Trophoblast cell (in vitro differentiated cells and primary cell): ENCODE results near the gene TNFRSF25.

Experiments
- DNase-seq, 2 donors: peaks; one replicate each; pipeline ENCODE4 v3.0.0-alpha.2; 2016
- H2AFZ ChIP-seq: 2 replicates; pipeline ENCODE4 v1.6.1; 2013; ENCODE audit warnings: low read length, moderate library complexity, mild to moderate bottlenecking; ENCODE audit not compliant: insufficient read depth, poor library complexity
- H2AK5ac ChIP-seq: 2 replicates; pipeline ENCODE4 v1.6.1; 2013; ENCODE audit warnings: mild to moderate bottlenecking, low read length
- H2BK120ac ChIP-seq: 2 replicates; pipeline ENCODE4 v1.6.1; 2013; ENCODE audit warnings: low read length, mild to moderate bottlenecking, moderate library complexity; ENCODE audit not compliant: insufficient read depth, poor library complexity
- H2BK12ac ChIP-seq: 2 replicates; pipeline ENCODE4 v1.6.1; 2013; ENCODE audit warnings: mild to moderate bottlenecking, low read length, moderate library complexity
- H2BK5ac ChIP-seq: 2 replicates; pipeline ENCODE4 v1.6.1; 2013; ENCODE audit warnings: low read length, low read depth, moderate library complexity, mild to moderate bottlenecking; ENCODE audit not compliant: poor library complexity
- H3K14ac ChIP-seq: 2 replicates; pipeline ENCODE4 v1.6.1; 2013; ENCODE audit warnings: mild to moderate bottlenecking, low read length
- H3K18ac ChIP-seq: 2 replicates; pipeline ENCODE4 v1.6.1; 2013; ENCODE audit warnings: mild to moderate bottlenecking, low read length
- H3K23ac ChIP-seq: 2 replicates; pipeline ENCODE4 v1.6.1; 2013; ENCODE audit warnings: low read length
- H3K27ac ChIP-seq: 2 replicates; pipeline ENCODE4 v1.5.1; 2013; ENCODE audit warnings: low read depth, mild to moderate bottlenecking, inconsistent platforms, low read length, moderate library complexity
- H3K27me3 ChIP-seq: 2 replicates; pipeline ENCODE4 v1.6.1; 2013; ENCODE audit warnings: inconsistent platforms, mild to moderate bottlenecking, low read length, moderate library complexity; ENCODE audit not compliant: insufficient read depth
- H3K36me3 ChIP-seq, 2 experiments: 1 replicate in 1 of 2; 2 replicates in 1 of 2; pipeline ENCODE4 v1.6.1; 2013; ENCODE audit warnings: low read length in 2 of 2, mild to moderate bottlenecking in 2 of 2, moderate library complexity in 1 of 2; ENCODE audit not compliant: insufficient read depth in 2 of 2, control insufficient read depth in 1 of 2
- H3K4ac ChIP-seq: 2 replicates; pipeline ENCODE4 v1.6.1; 2013; ENCODE audit warnings: low read depth, mild to moderate bottlenecking, low read length, moderate library complexity
- H3K4me1 ChIP-seq, 2 experiments: 1 replicate in 1 of 2; 2 replicates in 1 of 2; pipeline ENCODE4 v1.6.1; 2013; ENCODE audit warnings: low read length in 2 of 2, mild to moderate bottlenecking in 2 of 2, moderate library complexity in 1 of 2; ENCODE audit not compliant: insufficient read depth in 2 of 2, control insufficient read depth in 1 of 2
- H3K4me2 ChIP-seq: 2 replicates; pipeline ENCODE4 v1.6.1; 2013; ENCODE audit warnings: inconsistent platforms, mild to moderate bottlenecking, low read length, moderate library complexity
- H3K4me3 ChIP-seq: 2 replicates; pipeline ENCODE4 v1.5.1; 2013; ENCODE audit warnings: mild to moderate bottlenecking, low read depth, low read length, inconsistent platforms
- H3K79me1 ChIP-seq: one replicate; pipeline ENCODE4 v1.6.1; 2013; ENCODE audit warnings: low read length
- H3K79me2 ChIP-seq: 2 replicates; pipeline ENCODE4 v1.6.1; 2013; ENCODE audit warnings: low read length, mild to moderate bottlenecking; ENCODE audit not compliant: control insufficient read depth, insufficient read depth, poor library complexity
- H3K9ac ChIP-seq: 2 replicates; pipeline ENCODE4 v1.6.1; 2013; ENCODE audit warnings: mild to moderate bottlenecking, low read length
- H3K9me3 ChIP-seq: 2 replicates; pipeline ENCODE4 v1.6.1; 2013; ENCODE audit warnings: low read depth, mild to moderate bottlenecking, control low read depth, inconsistent platforms, low read length; ENCODE audit not compliant: insufficient read depth
- H4K12ac ChIP-seq: 2 replicates; pipeline ENCODE4 v1.6.1; 2013; ENCODE audit warnings: low read depth, mild to moderate bottlenecking, low read length, moderate library complexity
- H4K8ac ChIP-seq: 2 replicates; pipeline ENCODE4 v1.6.1; 2013; ENCODE audit warnings: low read depth, mild to moderate bottlenecking, low read length, moderate library complexity
- H4K91ac ChIP-seq: one replicate; pipeline ENCODE4 v1.6.1; 2013; ENCODE audit warnings: low read depth, mild to moderate bottlenecking, low read length, moderate library complexity
- WGBS: extraction: QIAGEN DNeasy Blood & Tissue Kit; methylation state at CpG from one replicate; pipeline ENCODE4 v1.1.7; 2013; ENCODE audit warnings: missing lambda C conversion rate; ENCODE audit not compliant: insufficient read length, insufficient coverage; ENCODE audit errors: extremely low coverage; 5-methylcytosine and 5-hydroxymethylcytosine counted together

The TNFRSF25 gene

DNA sequence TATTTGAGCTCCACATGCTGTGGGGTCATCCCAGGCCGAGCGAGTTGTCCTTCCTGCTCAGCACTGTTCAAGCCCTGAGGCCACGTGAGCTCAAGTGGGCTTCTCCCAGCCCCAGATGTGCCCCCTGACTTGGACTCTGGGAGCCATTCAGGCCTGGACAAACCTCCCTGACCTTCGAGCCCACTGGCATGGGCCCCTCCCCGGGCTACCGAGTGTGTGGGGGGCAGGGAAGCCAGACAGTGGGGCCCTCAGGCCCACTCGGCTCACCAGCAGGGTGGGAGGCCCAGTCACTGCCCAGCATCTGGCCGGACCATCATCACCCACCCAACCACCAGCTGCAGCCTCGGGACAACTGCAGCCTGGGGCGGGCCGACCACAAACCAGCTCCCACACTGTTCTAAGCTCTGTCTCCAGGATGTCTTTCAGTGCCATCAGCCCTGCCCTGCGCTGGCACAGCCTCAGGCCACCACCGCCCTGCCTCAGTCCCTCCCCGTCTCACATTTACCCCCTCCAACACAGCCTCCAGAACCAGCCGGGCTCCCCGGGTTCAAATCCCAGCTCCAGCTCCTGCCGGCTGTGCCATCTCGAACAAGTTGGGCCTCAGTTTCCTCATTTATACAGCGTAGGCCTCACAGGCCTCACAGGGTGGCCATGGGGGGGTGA, 46.4 kb upstream of the TNFRSF25 start:
- Histone ChIP-seq H4K12ac (peak overlapping the region; percentile 54), H2AFZ (peak overlapping the region; percentile 14), H2AK5ac (peak overlapping the region; percentile 40), H3K23ac (no peak overlapping the region), H2BK5ac (peak overlapping the region; percentile 78), H3K4me1 (peaks cover 34 to 40% of the 10 kb centered on the region in 2 experiments), H3K4ac (peak overlapping the region; percentile 23), H3K9ac (no peak overlapping the region), H3K4me2 (no peak overlapping the region), H2BK120ac (peak overlapping the region; percentile 65), H3K9me3 (no peaks in the 10 kb centered on the region), H2BK12ac (peak overlapping the region; percentile 100), H3K14ac (peak overlapping the region; percentile 45), H4K8ac (peak overlapping the region; percentile 18), H4K91ac (peak overlapping the region; percentile 83), H3K36me3 (no peaks in the 10 kb centered on the region), H3K27ac (peak overlapping the region; percentile 98), H3K4me3 (no peak overlapping the region), H3K79me2 (peaks cover 7% of the 10 kb centered on the region), H3K18ac (peak overlapping the region; percentile 7), H3K27me3 (no peaks in the 10 kb centered on the region), H3K79me1 (peaks cover 30% of the 10 kb centered on the region)
- WGBS = no CpG with 5 or more reads among the region's 19 CpGs
- no peak for DNase-seq

DNA sequence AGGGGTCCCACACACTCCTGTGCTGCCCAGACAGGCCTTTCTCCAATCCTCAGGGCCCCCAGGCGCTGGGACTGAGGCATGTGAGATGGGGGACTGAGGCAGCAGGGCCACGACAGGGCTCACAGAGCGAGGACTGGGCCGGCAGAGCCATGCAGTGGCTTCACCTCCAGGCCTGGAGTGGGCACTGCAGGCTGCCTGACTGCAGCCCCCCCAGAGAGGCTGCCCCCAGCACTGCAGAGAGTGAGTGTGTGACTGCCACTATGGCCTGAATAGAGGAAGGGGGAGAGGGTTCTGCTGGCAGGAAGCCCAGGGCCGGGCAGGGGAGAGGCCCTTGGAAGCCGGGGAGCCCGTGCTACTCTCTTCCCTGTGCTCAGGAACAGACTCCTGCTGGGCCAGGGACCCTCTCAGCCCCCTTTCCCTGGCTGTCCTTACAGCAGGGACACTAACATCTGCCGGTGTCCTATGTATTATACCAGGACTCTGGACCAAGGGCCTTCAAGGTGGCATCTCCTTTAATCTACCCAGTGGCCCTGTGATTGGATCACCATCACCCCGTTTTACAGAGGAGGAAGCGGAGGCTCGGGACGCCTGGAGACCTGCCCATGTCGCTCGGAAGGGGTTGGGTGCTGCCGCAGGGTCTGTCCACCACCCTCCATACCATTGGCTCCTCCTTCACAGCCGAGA, 45.7 kb upstream of the TNFRSF25 start:
- Histone ChIP-seq H2AK5ac (peak overlapping the region; percentile 40), H2BK5ac (peak overlapping the region; percentile 78), H3K4ac (peak overlapping the region; percentile 23), H3K4me2 (no peak overlapping the region), H2BK12ac (peak overlapping the region; percentile 100), H3K4me3 (no peak overlapping the region), H3K18ac (peak overlapping the region; percentile 7), H3K36me3 (no peaks in the 10 kb centered on the region), H3K23ac (no peak overlapping the region), H2BK120ac (peak overlapping the region; percentile 65), H4K91ac (peak overlapping the region; percentile 83), H4K8ac (peak overlapping the region; percentile 18), H3K9me3 (no peaks in the 10 kb centered on the region), H4K12ac (peak overlapping the region; percentile 54), H3K9ac (no peak overlapping the region), H3K27me3 (no peaks in the 10 kb centered on the region), H2AFZ (peak overlapping the region; percentile 14), H3K14ac (peak overlapping the region; percentile 45), H3K79me2 (peaks cover 7% of the 10 kb centered on the region), H3K4me1 (peaks cover 35 to 38% of the 10 kb centered on the region in 2 experiments), H3K27ac (no peak overlapping the region), H3K79me1 (peaks cover 28% of the 10 kb centered on the region)
- DNase-seq = no peak
- no CpG with 5 or more reads among the region's 16 CpGs for WGBS

DNA sequence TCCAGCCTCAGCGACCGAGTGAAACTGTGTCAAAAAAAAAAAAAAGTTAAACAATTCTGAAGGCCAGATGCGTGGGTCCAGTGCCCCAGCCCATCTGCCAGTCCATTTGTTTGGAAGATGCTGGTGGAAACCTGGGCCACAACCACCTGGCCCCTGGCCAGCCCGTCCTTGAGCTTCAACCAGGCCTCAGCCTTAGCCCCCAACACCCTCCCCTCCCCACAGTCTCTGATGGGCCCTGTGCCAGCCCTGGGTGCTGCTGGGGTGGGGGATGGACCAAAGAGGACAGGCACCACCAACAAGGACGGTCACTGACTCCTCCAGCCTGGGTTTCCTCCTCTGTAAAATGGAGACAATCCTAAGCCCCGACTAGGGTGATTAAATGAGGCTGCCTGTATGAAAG, 45.1 kb upstream of the TNFRSF25 start:
- H3K9ac ChIP-seq = no peak overlapping the region
- DNase-seq = no peak
- H3K36me3 ChIP-seq = no peaks in the 10 kb centered on the region
- peaks cover 7% of the 10 kb centered on the region for H3K79me2 ChIP-seq
- WGBS = no CpG with 5 or more reads among the region's 6 CpGs
- peak overlapping the region; percentile 20 for H4K91ac ChIP-seq
- no peak overlapping the region for H3K4ac ChIP-seq
- no peak overlapping the region for H3K27ac ChIP-seq
- peaks cover 39 to 43% of the 10 kb centered on the region in 2 experiments for H3K4me1 ChIP-seq
- no peak overlapping the region for H4K12ac ChIP-seq
- no peak overlapping the region for H3K4me3 ChIP-seq
- H3K4me2 ChIP-seq = no peak overlapping the region
- H3K14ac ChIP-seq = peak overlapping the region; percentile 45
- H4K8ac ChIP-seq = no peak overlapping the region
- H2AK5ac ChIP-seq = peak overlapping the region; percentile 40
- no peaks in the 10 kb centered on the region for H3K27me3 ChIP-seq
- H3K18ac ChIP-seq = no peak overlapping the region
- peak overlapping the region; percentile 100 for H2BK12ac ChIP-seq
- H3K23ac ChIP-seq = no peak overlapping the region
- no peak overlapping the region for H2BK5ac ChIP-seq
- peaks cover 29% of the 10 kb centered on the region for H3K79me1 ChIP-seq
- H2AFZ ChIP-seq = no peak overlapping the region
- H3K9me3 ChIP-seq = no peaks in the 10 kb centered on the region
- peak overlapping the region; percentile 18 for H2BK120ac ChIP-seq

- peaks cover 36 to 40% of the 10 kb centered on the region in 2 experiments for H3K4me1 ChIP-seq
- no peak overlapping the region for H3K27ac ChIP-seq
- no peak overlapping the region for H4K8ac ChIP-seq
- H3K79me1 ChIP-seq = peaks cover 34% of the 10 kb centered on the region
- no peak overlapping the region for H4K12ac ChIP-seq
- no peak for DNase-seq
- H3K36me3 ChIP-seq = no peaks in the 10 kb centered on the region
- H3K23ac ChIP-seq = no peak overlapping the region
- no peak overlapping the region for H2BK5ac ChIP-seq
- WGBS = no CpG with 5 or more reads among the region's 6 CpGs
- no peaks in the 10 kb centered on the region for H3K9me3 ChIP-seq
- no peak overlapping the region for H3K14ac ChIP-seq
- no peak overlapping the region for H4K91ac ChIP-seq
- H3K4me2 ChIP-seq = no peak overlapping the region
- no peak overlapping the region for H2BK12ac ChIP-seq
- H3K4ac ChIP-seq = no peak overlapping the region
- H3K27me3 ChIP-seq = no peaks in the 10 kb centered on the region
- peaks cover 7% of the 10 kb centered on the region for H3K79me2 ChIP-seq
- H2AK5ac ChIP-seq = peak overlapping the region; percentile 68
- no peak overlapping the region for H2AFZ ChIP-seq
- no peak overlapping the region for H3K4me3 ChIP-seq
- no peak overlapping the region for H3K9ac ChIP-seq
- no peak overlapping the region for H2BK120ac ChIP-seq
- no peak overlapping the region for H3K18ac ChIP-seq
These were observed 44.5 kb upstream of the TNFRSF25 start for GRCh38 chr1:6510493-6510892.
